G401 (cell line): Measurements from ENCODE around the gene KRTAP10-6. TPM values are rescaled to one million over a fixed set of nuclear protein-coding genes. Genes with fewer than 3 reads are reported as not detected.
"Not testable (repeated sequence)": the region's sequence is repeated elsewhere in the genome, so short reads cannot be mapped to it uniquely, and the experiment has no call there.

Experiments used
- DNase-seq: peaks from one replicate; pipeline ENCODE4 v3.0.0-alpha.2; 2015; ENCODE audit warnings: low spot score
- in situ Hi-C: cut with HindIII; loops from 2 replicates; pipeline ENCODE4 v1.10.0; 2016; ENCODE audit warnings: low sequenced_read_pairs, mixed read lengths
- total RNA-seq: library from RNA; depleted of rRNA; stranded (reverse); fragments of >200 nt; shearing (Covaris generic); gene quantifications from 2 replicates; pipeline ENCODE4 v1.2.3, GENCODE V29; 2014

Gene KRTAP10-6
- total RNA-seq, 1 experiment from 2014 or later, result not detected

- no peak for DNase-seq
- in situ Hi-C loops, result no loop called here
Measured at GRCh38 chr21:44568667-44569556, 23.4 kb downstream of the KRTAP10-6 start.

GRCh38 chr21:44568261-44568660 lies 24.0 kb downstream of the KRTAP10-6 start:
- in situ Hi-C loops, result no loop called here
- DNase-seq, result no peak

GRCh38 chr21:44567481-44568171 lies 24.7 kb downstream of the KRTAP10-6 start:
- in situ Hi-C loops, result no loop called here
- no peak for DNase-seq

- in situ Hi-C loops, result no loop called here
- DNase-seq, result no peak
Measured at GRCh38 chr21:44566403-44566802, 25.9 kb downstream of the KRTAP10-6 start.

DNA sequence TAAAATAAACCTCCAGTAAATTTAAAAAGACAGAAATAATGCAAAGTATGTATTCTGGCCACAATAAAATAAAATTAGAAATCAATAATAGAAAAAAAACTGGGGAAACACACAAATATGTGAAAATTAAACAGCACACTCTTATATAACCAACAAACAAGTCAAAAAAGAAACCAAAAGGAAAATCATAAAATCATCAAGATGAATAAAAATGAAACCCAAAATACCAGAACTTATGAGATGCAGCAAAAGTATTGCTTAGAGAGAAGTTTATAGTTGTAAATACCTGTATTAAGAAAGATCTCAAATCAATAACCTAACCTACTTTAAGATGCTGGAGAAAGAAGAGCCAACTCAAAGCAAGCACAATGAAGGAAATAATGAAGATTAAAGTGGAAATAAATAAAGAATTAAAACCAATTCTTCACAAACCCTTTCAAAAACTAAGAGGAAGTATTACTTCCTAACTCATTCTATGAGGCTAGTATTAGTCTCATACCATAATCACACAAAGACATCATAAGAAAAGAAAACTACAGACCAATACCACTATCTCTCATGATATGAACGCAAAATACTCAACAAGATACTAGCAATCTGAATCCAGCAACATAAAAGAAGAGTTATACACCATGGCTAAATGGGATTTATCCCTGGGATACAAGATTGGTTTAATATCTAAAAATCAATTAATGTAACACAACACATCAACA lies 27.3 kb downstream of the KRTAP10-6 start:
- in situ Hi-C loops, result no loop called here
- DNase-seq, result no peak

DNA sequence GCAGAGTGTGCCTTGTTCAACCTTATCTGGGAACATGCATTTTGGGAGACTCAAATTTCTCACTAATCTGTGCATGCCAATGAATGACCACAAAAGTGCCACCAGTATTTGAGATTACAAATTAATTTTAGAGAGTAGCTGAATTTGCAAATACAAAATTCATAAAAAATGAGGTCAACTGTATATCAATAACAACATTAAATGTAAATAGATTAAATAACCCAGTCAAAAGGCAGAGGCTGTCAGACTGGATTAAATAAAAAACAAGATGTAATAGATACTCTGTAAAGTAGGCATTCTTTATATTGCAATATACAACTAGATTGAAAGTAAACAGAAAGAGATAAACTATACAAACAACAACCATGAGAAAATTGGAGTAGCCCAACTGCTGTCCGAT lies 28.2 kb downstream of the KRTAP10-6 start:
- no peak for DNase-seq
- in situ Hi-C loops, result no loop called here

GRCh38 chr21:44558695-44559094 lies 33.6 kb downstream of the KRTAP10-6 start, which contains the start of gene KRTAP10-3:
TSS of gene KRTAP10-3 (minus strand) at chr21:44558795. CDS start at chr21:44558715, 80 bp downstream.
- DNase-seq, result no peak
- in situ Hi-C loops, result no loop called here

DNA sequence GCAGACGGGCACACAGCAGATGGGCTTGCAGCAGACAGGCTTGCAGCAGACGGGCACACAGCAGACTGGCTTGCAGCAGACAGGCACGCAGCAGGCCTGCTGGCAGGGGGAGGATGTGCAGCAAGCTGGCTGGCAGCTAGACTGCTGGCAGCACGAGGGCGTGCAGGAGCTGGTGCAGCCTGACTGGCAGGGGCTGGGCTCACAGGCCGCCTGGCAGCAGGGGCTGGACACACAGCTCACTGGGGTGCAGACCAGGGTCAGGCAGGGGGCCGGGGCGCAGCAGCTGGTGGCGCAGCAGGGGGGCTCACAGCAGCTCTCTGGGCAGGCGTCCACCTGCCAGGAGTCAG lies 34.0 kb downstream of the KRTAP10-6 start:
- DNase-seq, in situ Hi-C loops: not testable (repeated sequence)

GRCh38 chr21:44557491-44558328 lies 34.6 kb downstream of the KRTAP10-6 start:
- no peak for DNase-seq
- in situ Hi-C loops, result no loop called here

DNA sequence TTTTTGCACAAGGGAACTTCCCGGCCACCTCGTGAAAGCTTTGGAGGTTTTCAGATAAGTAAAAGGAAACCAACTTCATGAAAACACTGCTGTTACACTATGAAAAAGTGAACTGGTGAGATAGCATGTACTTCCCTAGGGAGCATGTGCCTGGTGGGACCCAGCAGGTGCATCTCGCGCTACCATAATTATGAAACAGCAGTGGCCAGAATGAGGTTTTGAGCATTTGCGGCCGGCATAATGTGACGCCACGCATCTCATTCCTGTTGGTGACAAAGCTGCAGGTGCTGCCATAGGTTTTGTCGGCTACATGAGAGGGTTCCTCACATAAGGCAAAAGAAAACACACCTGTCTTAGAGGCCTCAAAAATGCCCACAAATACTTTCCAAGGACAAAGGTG lies 35.4 kb downstream of the KRTAP10-6 start:
- in situ Hi-C loops, result no loop called here
- no peak for DNase-seq

DNA sequence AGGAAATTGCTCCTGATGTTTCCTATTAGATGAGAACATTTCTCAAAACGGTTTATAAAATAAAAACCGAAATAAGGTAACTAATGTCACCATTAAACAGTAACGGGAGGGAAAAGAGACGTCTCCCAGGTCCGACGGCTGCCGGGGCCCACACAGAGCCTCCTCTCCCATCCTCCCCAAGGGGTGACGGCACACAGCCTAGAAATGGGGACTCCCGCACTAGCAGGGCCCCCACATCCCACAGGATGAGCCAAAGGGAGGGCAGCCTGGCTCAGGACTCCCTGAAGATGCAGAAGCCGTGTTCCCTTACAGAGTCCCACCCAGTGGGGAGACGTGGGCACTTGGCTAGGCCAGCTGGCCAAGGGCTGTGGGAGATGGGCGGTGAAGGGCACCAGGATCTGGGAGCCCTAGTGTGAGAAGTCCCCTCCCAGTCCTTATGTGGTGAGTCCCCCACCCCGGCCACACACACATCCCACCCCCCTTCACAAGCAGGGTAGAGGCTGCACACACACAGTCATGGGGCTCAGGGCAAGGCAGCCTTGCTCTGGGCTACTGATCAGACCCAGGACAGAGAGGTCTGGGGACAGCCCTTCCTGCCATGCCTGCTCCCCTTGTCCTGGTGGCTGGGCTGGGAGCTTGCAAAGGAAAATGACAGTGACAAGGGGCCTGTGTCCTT lies 37.0 kb downstream of the KRTAP10-6 start:
- no peak for DNase-seq
- in situ Hi-C loops, result no loop called here

- DNase-seq, result no peak
- in situ Hi-C loops, result no loop called here
Measured at GRCh38 chr21:44552681-44553080, 39.6 kb downstream of the KRTAP10-6 start.

- in situ Hi-C loops, result no loop called here
- DNase-seq, result no peak
Measured at GRCh38 chr21:44552136-44552535, 40.2 kb downstream of the KRTAP10-6 start.

GRCh38 chr21:44551340-44551961 lies 40.9 kb downstream of the KRTAP10-6 start, which contains the start of gene KRTAP10-2:
TSS of gene KRTAP10-2 (minus strand) at chr21:44551505. CDS start at chr21:44551458, 47 bp downstream.
- in situ Hi-C loops, result no loop called here
- DNase-seq, result no peak

GRCh38 chr21:44550807-44551206 lies 41.5 kb downstream of the KRTAP10-6 start:
- peak; percentile 35 for DNase-seq

DNA sequence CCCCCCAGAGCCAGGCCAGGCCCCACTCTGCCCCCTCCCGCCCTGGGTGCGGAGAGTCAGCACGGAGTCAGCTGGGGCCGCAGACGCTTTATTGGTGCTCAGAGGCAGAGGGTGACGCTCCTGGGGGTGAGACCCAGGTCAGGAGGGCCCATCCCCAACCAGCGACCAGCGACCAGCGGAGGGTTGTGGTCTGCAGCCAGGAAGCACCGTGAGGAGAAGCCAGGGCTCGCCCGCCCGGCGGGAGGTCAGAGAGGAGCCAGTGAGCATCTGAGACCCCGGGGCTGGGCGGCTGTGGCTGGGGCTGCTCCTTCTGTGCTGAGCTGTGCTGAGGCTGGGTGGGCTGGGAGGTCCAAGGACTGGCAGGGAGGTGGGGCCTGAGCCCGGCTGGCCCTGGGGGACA lies 42.0 kb downstream of the KRTAP10-6 start:
- in situ Hi-C loops, DNase-seq: not testable (repeated sequence)

More at GRCh38 chr21:44550807-44551206, 41.5 kb downstream of the KRTAP10-6 start:
- in situ Hi-C loops, result no loop called here

DNA sequence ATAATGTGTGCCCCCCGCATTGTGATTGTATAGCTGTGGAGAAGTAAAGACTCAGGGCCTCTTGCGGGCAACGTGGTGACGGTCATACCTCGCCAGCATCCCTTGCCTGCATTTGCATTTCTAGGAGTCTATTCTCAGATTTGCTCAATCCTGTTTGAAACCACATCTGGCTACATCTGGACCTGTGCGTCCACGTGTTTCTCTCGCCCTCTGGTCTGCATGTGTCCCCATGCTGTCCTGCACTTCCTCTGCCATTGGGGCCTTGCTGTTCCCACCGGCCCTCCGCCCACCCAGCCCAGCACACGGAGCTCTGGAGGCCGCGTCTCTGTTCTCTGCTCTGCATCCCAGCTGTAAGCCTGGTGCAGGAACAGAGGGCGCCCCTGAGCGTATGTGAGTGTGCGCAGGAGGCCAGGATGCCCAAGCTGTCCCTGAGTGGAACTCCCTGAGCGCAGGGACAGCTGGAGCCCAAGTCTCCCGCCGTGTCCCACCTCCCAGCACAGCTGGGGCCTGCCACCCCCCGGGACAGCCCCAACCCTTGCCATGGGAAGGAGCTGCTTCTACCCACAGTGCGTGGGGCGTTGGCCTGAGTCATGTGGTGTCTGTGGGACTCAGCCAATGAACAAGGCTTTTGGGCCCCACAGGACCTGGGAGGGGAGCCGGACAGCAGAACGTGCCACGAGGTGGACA lies 42.6 kb downstream of the KRTAP10-6 start:
- in situ Hi-C loops, result no loop called here
- no peak for DNase-seq
